ENCODE results near the gene MBOAT2. TPM values are rescaled to one million over a fixed set of nuclear protein-coding genes. Genes with fewer than 3 reads are reported as not detected.
A peak's percentile ranks its signal among the peaks of the same experiment; 100 is the strongest.

The MBOAT2 gene
- polyA plus RNA-seq, 3 donors, result 5.1 to 9.0 (median 5.5) TPM

DNA sequence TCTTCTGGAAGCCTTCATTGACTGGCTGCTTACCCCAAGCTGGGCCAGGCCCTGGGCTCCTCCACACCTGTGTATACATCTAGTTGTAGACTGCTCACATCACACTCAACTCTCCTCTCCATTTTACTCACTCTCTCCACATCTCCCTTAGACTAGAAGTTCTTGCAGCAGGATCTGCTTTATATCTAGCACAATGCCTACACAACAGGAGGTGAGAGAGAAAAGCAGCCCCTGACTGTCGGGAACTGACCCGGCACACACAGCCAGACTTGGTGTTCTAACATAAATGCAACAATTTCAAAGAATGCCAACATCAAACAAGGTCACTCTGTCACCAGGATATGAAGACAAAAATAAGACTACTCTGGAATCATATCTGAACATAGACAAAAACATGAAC, 172.0 kb downstream of the MBOAT2 start:
- Histone ChIP-seq H2AFZ (ENCODE audit: insufficient read depth, low read depth, low read length, poor library complexity, severe bottlenecking) (no peak overlapping the region), H3K27me3 (ENCODE audit: control insufficient read depth in 2 of 2, insufficient read depth in 2 of 2, low read length in 2 of 2) (no peaks in the 10 kb centered on the region), H3K4me2 (replicated peaks; ENCODE audit: extremely low read depth, low read length, poor library complexity, severe bottlenecking) (no peak overlapping the region), H3K4me1 (ENCODE audit: control insufficient read depth in 1 of 2, insufficient read depth in 2 of 2, low read length in 2 of 2) (peaks cover 18 to 32% of the 10 kb centered on the region in 2 donors), H3K36me3 (replicated peaks in 1 of 2; ENCODE audit: control insufficient read depth in 1 of 2, insufficient read depth in 2 of 2, low read length in 2 of 2) (peaks cover 9 to 11% of the 10 kb centered on the region in 2 donors), H3K27ac (ENCODE audit: low read depth in 1 of 2, low read length in 2 of 2) (no peak overlapping the region), H3K4me3 (replicated peaks in 1 of 3; ENCODE audit: low read depth in 2 of 3, low read length in 3 of 3) (no peak overlapping the region), H4K20me1 (ENCODE audit: insufficient read depth, low read length) (peaks cover 91% of the 10 kb centered on the region), H3K79me2 (ENCODE audit: insufficient read depth, low read length) (peaks cover 99% of the 10 kb centered on the region), H3K9me3 (replicated peaks in 1 of 2; ENCODE audit: control insufficient read depth in 1 of 2, insufficient read depth in 1 of 2, low read length in 2 of 2) (no peaks in the 10 kb centered on the region), H3K9ac (ENCODE audit: insufficient read depth, low read length, poor library complexity, severe bottlenecking) (no peak overlapping the region)
- peaks cover 0 to 3% (median 0%) of the 10 kb centered on the region in 3 donors for H3K27me3 Mint-ChIP-seq (ENCODE audit: low read depth in 3 of 3)
- no CpG with 5 or more reads among the region's 2 CpGs for WGBS (ENCODE audit: insufficient coverage)
- intact Hi-C loops (cut with micrococcal nuclease), result loop anchor here in 1 of 2 donors (10.0 kb wide), 1 partner anchor 173 kb away; the partner anchor contains the start of gene MBOAT2
- peak overlapping the region in 2 of 7 donors; percentile 43 to 72 for H3K27ac Mint-ChIP-seq
- no peaks in the 10 kb centered on the region for H3K9me3 Mint-ChIP-seq
- TF ChIP-seq CTCF (IDR thresholded peaks at IDR 0.05), result no peak
- no peak for DNase-seq
- peaks cover 62% of the 10 kb centered on the region for H3K4me1 Mint-ChIP-seq
- no peak overlapping the region for H3K4me3 Mint-ChIP-seq
- peaks cover 20 to 30% of the 10 kb centered on the region in 2 donors for H3K36me3 Mint-ChIP-seq

- no peak overlapping the region for H3K4me2 ChIP-seq (replicated peaks; ENCODE audit: extremely low read depth, low read length, poor library complexity, severe bottlenecking)
- H3K9me3 ChIP-seq (replicated peaks in 1 of 2; ENCODE audit: control insufficient read depth in 1 of 2, insufficient read depth in 1 of 2, low read length in 2 of 2), result no peaks in the 10 kb centered on the region
- H3K9ac ChIP-seq (ENCODE audit: insufficient read depth, low read length, poor library complexity, severe bottlenecking), result no peak overlapping the region
- TF ChIP-seq CTCF (IDR thresholded peaks at IDR 0.05), result no peak
- no peak overlapping the region for H3K4me3 ChIP-seq (replicated peaks in 1 of 3; ENCODE audit: low read depth in 2 of 3, low read length in 3 of 3)
- peaks cover 0 to 3% (median 2%) of the 10 kb centered on the region in 3 donors for H3K27me3 Mint-ChIP-seq (ENCODE audit: low read depth in 3 of 3)
- peaks cover 83% of the 10 kb centered on the region for H4K20me1 ChIP-seq (ENCODE audit: insufficient read depth, low read length)
- H3K4me1 Mint-ChIP-seq, result peaks cover 30% of the 10 kb centered on the region
- H3K27ac ChIP-seq (ENCODE audit: low read depth in 1 of 2, low read length in 2 of 2), result no peak overlapping the region
- H3K4me1 ChIP-seq (ENCODE audit: control insufficient read depth in 1 of 2, insufficient read depth in 2 of 2, low read length in 2 of 2), result peaks cover under 1 to 4% of the 10 kb centered on the region in 2 donors
- no peak overlapping the region for H2AFZ ChIP-seq (ENCODE audit: insufficient read depth, low read depth, low read length, poor library complexity, severe bottlenecking)
- no peak overlapping the region for H3K27ac Mint-ChIP-seq
- H3K36me3 Mint-ChIP-seq, result peaks cover 40 to 43% of the 10 kb centered on the region in 2 donors
- H3K9me3 Mint-ChIP-seq, result no peaks in the 10 kb centered on the region
- 92% methylated on average over 2 of the region's 2 CpGs for WGBS (ENCODE audit: insufficient coverage)
- no peak overlapping the region for H3K4me3 Mint-ChIP-seq
- H3K27me3 ChIP-seq (ENCODE audit: control insufficient read depth in 2 of 2, insufficient read depth in 2 of 2, low read length in 2 of 2), result no peaks in the 10 kb centered on the region
- DNase-seq, result no peak
- H3K36me3 ChIP-seq (replicated peaks in 1 of 2; ENCODE audit: control insufficient read depth in 1 of 2, insufficient read depth in 2 of 2, low read length in 2 of 2), result peaks cover 30 to 31% of the 10 kb centered on the region in 2 donors
- intact Hi-C loops (cut with micrococcal nuclease), result no loop called here
- peaks cover 83% of the 10 kb centered on the region for H3K79me2 ChIP-seq (ENCODE audit: insufficient read depth, low read length)
These were observed 175.8 kb downstream of the MBOAT2 start for GRCh38 chr2:8827729-8828128.

Data from CD14-positive monocyte (primary cell).